NCI-H146 (cell line): ENCODE results near the gene MPV17L2.
A peak's percentile ranks its signal among the peaks of the same experiment; 100 is the strongest.

ENCODE experiments used
- DNase-seq: peaks from one replicate; lab custom pipeline; 2025; lab: John Stamatoyannopoulos, UW

Gene MPV17L2

DNA sequence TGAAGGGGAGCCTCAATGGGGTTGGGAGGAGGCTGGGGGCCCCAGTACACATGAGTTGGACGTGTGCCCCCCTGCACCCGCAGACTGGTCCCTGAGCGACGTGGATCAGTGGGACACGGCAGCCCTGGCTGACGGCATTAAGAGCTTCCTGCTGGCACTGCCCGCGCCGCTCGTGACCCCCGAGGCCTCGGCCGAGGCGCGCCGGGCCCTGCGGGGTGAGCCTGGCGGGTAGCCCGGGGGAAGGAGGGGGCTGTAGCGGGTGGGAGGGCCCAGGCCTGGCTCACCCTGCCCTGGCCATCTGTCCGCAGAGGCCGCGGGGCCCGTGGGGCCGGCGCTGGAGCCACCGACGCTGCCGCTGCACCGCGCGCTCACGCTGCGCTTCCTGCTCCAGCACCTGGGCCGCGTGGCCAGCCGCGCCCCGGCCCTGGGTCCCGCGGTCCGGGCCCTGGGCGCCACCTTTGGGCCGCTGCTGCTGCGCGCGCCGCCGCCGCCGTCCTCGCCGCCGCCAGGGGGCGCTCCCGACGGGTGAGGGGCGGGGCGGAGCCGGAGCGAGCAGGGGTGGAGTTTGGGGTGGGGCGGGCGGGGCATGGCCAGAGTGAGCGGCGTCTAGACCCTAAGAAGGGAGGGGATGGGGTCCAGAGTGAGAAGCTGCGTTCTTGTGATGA is 31.9 kb upstream of the MPV17L2 start:
- DNase-seq, result no peak

GRCh38 chr19:18161636-18162002 is 31.4 kb upstream of the MPV17L2 start:
- no peak for DNase-seq

DNA sequence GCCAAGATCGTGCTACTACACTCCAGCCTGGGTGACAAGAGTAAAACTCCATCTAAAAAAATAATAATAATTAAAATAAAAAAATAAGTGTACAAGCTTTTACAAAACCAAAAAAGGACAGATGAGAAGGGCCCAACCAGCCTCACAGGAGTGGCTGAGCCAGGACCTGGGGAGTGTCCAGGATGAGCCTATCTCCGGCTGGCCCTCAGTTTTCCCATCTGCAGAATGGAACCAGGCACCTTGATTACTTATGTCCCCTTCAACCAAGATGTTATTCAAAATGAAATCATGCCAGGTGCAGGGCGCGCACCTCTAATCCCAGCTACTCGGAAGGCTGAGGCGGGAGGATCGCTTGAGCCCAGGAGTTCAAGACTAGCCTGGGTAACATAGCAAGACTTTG is 28.9 kb upstream of the MPV17L2 start:
- no peak for DNase-seq

GRCh38 chr19:18165794-18166544 is 27.0 kb upstream of the MPV17L2 start:
- no peak for DNase-seq

- no peak for DNase-seq
Measured at GRCh38 chr19:18167011-18167410, 26.0 kb upstream of the MPV17L2 start.

DNA sequence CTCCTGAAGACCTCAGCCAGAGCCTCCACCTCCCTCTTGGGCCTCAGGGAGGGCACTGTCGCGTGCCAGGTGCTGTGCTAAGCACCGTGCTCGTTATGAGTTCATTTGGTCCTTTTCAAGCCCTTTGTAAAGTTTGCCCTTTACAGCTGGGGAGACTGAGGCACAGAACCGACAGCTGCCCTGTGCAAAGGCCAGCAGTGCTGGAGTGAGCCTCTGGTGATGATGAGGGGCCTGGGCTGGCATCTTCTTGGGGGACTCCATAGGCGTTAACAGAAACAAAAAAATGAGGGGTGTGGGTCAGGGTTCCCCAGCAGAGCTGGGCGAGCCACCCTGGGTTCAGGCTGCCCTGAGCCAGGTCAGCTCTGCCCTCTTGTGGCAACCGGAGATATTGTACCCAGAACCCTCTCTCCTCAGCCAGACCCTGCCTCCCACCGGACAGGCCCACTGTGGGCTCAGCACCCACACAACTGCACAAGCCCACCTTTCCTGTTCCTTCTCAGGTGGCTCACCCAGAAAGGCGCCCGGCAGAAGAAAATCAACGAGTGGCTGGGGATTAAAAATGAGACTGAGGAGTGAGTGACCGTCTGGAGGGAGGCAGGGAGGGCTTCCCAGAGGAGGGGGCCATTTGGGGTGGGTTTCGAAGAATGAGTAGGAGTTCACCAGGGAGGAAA is 24.9 kb upstream of the MPV17L2 start:
- DNase-seq, result peak; percentile 34

GRCh38 chr19:18168673-18169381 is 24.2 kb upstream of the MPV17L2 start:
- no peak for DNase-seq

DNA sequence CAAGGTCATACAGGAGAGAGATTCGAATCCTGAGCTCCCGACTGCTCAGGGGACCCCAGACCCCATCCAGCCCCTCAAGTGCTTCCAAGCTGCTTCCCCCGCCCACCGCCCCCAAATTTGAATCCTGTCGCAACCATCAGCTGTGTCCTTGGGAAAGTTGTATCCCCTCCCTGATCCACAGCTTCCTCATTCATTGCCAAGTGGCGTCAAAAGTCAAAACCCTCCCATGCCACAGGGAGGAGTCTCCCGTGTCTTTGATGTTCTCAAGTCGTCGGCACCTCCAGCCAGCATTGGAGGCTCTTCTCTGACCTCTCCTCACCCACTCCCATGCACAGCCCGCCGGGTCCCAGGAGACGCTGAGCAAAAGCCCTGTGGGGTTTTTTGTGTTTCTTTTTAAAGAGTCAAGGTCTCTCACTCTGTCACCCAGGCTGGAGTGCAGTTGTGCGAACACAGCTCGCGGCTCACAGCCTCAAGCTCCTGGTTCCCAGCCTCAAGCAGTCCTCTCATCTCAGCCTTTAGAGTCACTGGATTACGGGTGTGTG is 22.2 kb upstream of the MPV17L2 start:
- no peak for DNase-seq

DNA sequence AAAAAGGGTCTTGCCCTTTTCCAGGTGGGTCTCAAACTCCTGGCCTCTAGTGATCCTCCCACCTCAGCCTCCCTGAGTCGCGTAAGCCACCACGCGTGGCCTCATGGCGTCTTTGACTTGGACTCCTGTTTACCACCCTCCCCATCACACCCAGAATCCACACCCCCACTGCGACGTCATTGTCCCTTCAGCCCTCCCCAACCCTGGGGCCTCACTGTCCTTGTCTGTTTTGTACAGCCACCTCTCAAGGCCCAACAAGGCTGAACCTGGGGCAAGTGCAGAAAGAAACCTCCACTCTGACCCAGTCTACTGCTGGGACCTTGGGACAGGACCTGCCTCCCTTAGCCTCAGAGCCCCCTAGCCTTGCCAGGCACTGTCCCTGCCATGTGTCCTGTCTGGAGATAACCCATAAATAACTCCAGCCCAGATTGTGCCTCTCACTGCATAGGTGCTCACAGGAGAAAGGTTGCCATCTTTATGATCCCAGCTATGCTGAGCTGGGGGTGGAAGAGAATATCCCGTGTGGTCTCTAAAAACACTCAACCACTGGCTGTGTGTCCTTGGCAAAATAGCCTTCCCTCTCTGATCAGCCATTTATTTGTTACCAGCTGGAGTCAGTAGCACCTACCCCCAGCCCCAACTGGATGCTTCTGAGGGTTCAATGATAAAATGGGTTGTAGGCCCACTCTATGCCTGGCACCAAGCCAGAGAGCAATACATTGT is 21.3 kb upstream of the MPV17L2 start:
- no peak for DNase-seq

- DNase-seq, result no peak
Measured at GRCh38 chr19:18172331-18173053, 20.5 kb upstream of the MPV17L2 start.

DNA sequence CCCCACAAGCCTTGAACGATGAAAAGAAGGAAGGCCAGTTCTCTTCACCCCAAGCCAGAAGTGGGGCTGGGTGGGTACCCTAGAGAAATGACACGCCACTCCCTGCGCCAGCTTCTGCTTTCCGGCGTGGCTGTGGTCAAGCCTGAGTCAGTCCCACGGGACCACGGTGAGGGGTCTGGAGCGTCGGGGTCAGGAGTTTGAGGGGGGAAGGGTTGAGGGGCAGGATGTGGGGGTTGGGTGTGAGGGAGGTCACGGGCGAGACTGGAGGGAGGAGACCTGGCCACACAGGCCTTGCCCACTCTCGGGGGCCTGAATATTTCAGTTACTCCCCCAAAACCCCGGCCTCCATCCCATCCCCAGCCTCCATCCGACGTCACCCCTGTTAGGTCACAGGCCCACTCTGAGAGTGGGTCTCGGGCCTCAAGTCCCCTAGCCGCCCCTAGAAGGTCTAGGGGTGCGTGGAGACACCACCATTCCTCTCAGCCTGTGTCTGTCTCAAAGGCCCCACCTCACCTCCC is 19.9 kb upstream of the MPV17L2 start:
- DNase-seq, result no peak

- DNase-seq, result peak; percentile 83
Measured at GRCh38 chr19:18173572-18174288, 19.3 kb upstream of the MPV17L2 start, which contains the start of gene IFI30. Gene IFI30 (plus strand): TSS chr19:18173813. CDS start chr19:18173842, 29 bp downstream.

- no peak for DNase-seq
Measured at GRCh38 chr19:18174983-18175382, 18.0 kb upstream of the MPV17L2 start.

- DNase-seq, result no peak
Measured at GRCh38 chr19:18176367-18177310, 16.4 kb upstream of the MPV17L2 start.

GRCh38 chr19:18179957-18180356 is 13.1 kb upstream of the MPV17L2 start:
- DNase-seq, result no peak

DNA sequence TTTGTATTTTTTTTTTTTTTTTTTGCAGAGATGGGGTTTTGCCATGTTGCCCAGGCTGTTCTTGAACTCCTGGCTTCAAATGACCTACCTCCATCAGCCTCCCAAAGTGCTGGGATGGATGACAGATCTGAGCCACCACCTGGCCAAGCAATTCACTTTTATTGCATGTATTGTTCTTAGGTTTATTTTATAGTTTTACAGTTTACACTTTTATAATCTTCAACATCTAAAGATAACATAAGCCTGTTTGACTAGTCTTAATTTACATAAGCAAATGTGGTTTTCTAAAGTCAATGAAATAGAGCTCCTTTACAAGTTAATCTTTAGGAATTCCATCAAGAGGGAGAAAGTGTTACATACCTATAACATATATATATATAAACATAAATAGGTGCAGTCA is 9.5 kb upstream of the MPV17L2 start:
- DNase-seq, result no peak

- DNase-seq, result no peak
Measured at GRCh38 chr19:18185538-18185937, 7.5 kb upstream of the MPV17L2 start.

GRCh38 chr19:18190278-18190677 is 2.7 kb upstream of the MPV17L2 start:
- DNase-seq, result no peak

DNA sequence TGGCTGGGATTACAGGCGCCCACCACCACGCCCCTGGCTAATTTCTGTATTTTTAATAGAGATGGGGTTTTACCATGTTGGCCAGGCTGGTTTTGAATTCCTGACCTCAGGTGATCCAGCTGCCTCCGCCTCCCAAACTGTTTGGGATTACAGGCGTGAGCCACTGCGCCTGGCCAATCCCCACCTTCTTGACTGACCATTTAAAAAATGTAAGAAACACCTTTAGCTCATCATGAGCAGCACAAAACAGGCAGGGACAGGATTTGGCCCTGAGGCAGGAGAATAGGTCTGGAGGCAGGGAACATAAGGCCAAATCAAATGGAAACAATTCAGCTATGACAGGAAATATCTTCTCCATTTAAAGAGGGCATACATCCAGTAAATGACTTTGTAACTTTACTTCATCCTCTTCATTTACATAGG is 1.4 kb upstream of the MPV17L2 start:
- no peak for DNase-seq
